Chondrocyte (in vitro differentiated cells): ENCODE data around the gene LYPD5. TPM values are rescaled to one million over a fixed set of nuclear protein-coding genes. Genes with fewer than 3 reads are reported as not detected.
"Not testable (repeated sequence)": the region's sequence is repeated elsewhere in the genome, so short reads cannot be mapped to it uniquely, and the experiment has no call there.

Experiments used
- DNase-seq: peaks from one replicate; pipeline ENCODE4 v3.0.0; 2021; ENCODE audit warnings: mixed read lengths, low spot score
- H3K27ac Mint-ChIP-seq: one replicate; pipeline ENCODE4 v1.8.0; 2021; ENCODE audit warnings: mild to moderate bottlenecking, moderate library complexity, mixed read lengths; ENCODE audit not compliant: unreplicated experiment
- H3K27me3 Mint-ChIP-seq: 2 replicates; pipeline ENCODE4 v1.8.0; 2021; ENCODE audit warnings: low read depth, mixed read lengths
- H3K36me3 Mint-ChIP-seq: 2 replicates; pipeline ENCODE4 v1.8.0; 2021; ENCODE audit warnings: low read depth, mixed read lengths
- H3K4me1 Mint-ChIP-seq: 2 replicates; pipeline ENCODE4 v1.8.0; 2021; ENCODE audit warnings: low read depth, mild to moderate bottlenecking, mixed read lengths
- H3K4me3 Mint-ChIP-seq: one replicate; pipeline ENCODE4 v1.8.0; 2021; ENCODE audit warnings: mild to moderate bottlenecking, moderate library complexity, mixed read lengths; ENCODE audit not compliant: unreplicated experiment
- H3K9me3 Mint-ChIP-seq: 2 replicates; pipeline ENCODE4 v1.8.0; 2021; ENCODE audit warnings: low read depth, mixed read lengths
- CTCF ChIP-seq: fragments of 200-600 bp; sonication (generic); IDR thresholded peaks from 2 replicates; pipeline ENCODE4 v1.5.0; 2021; ENCODE audit warnings: antibody characterized with exemption, mild to moderate bottlenecking, moderate library complexity
- total RNA-seq: library from RNA; stranded (reverse); gene quantifications from 3 replicates; pipeline ENCODE4 v1.2.1, GENCODE V29; 2021

LYPD5 gene
- total RNA-seq, 1 donor from 2014 or later = not detected

- TF ChIP-seq CTCF = no peak
- no peak overlapping the region for H3K27ac Mint-ChIP-seq
- H3K4me3 Mint-ChIP-seq = no peak overlapping the region
- no peaks in the 10 kb centered on the region for H3K36me3 Mint-ChIP-seq
- no peaks in the 10 kb centered on the region for H3K9me3 Mint-ChIP-seq
- DNase-seq = no peak
- H3K4me1 Mint-ChIP-seq = peaks cover 31% of the 10 kb centered on the region
- peaks cover 6% of the 10 kb centered on the region for H3K27me3 Mint-ChIP-seq
Measured at GRCh38 chr19:43775299-43775890, 26.9 kb downstream of the LYPD5 start.

DNA sequence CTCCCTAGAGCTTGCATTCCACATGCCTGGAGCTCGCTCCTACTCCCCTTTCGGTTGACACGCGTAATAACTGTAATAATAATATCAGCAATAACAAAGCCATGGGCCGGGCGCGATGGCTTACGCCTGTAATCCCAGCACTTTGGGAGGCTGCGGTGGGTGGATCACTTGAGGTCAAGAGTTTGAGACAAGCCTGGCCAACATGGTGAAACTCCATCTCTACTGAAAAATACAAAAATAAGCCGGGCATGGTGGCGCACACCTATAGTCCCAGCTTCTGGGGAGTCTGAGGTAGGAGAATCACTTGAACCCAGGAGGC is 27.3 kb downstream of the LYPD5 start:
- not testable (repeated sequence) for H3K27ac Mint-ChIP-seq, H3K36me3 Mint-ChIP-seq, H3K27me3 Mint-ChIP-seq, H3K9me3 Mint-ChIP-seq, DNase-seq
- Mint-ChIP-seq H3K4me1 (peaks cover 28% of the 10 kb centered on the region), H3K4me3 (peak overlapping the region; percentile 38)

DNA sequence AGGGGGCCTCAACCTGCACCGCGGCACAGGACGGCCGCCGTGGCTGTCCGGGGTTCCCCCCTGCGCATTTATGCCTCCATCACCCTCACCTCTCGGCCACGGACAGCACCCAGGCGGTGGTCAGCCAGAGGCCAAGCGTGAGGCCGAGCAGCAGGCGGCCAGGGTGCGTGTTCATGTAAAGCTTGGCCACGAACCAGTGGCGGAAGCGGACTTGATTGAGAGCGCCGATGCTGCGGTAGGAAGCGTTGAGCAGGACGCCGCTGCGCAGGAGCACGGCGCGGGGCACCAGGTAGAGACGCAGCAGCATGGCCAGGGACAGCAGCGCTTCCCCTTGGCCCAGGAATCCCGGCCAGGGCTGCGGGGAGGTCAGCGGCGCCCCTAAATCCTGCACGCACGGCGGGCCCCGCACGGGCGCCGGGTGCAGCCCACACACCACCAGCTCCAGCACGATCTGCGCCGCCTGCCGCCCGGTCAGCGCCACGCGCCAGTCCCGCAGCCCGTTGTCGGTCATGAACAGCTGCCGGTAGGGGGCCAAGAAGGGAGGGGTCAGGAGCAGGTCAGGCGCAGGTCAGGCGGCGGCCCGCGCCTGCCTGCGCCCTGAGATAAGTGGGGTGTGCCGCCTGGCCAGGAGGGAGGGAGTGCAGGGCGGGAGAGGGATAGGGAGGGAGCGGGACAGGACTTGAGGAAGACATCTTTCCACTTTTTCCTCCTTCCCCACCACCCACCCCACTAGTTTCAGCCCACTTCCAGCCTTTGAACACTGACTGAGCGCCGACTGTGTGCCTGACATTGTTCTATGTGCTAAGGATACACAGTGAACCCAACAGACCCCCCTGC is 27.9 kb downstream of the LYPD5 start:
- H3K4me3 Mint-ChIP-seq = peak overlapping the region; percentile 38
- peak; percentile 57 for DNase-seq
- peak; percentile 79 for TF ChIP-seq CTCF

GRCh38 chr19:43773725-43774102 is 28.5 kb downstream of the LYPD5 start:
- H3K36me3 Mint-ChIP-seq = peaks cover 3% of the 10 kb centered on the region
- DNase-seq = no peak
- no peak overlapping the region for H3K4me3 Mint-ChIP-seq
- H3K27me3 Mint-ChIP-seq = peaks cover 6% of the 10 kb centered on the region
- no peak overlapping the region for H3K27ac Mint-ChIP-seq
- TF ChIP-seq CTCF = no peak
- no peaks in the 10 kb centered on the region for H3K9me3 Mint-ChIP-seq
- peaks cover 22% of the 10 kb centered on the region for H3K4me1 Mint-ChIP-seq

More for the DNA sequence above, 27.9 kb downstream of the LYPD5 start:
- H3K4me1 Mint-ChIP-seq = peaks cover 22% of the 10 kb centered on the region
- no peaks in the 10 kb centered on the region for H3K36me3 Mint-ChIP-seq
- no peak overlapping the region for H3K27ac Mint-ChIP-seq
- H3K27me3 Mint-ChIP-seq = peaks cover 6% of the 10 kb centered on the region
- H3K9me3 Mint-ChIP-seq = no peaks in the 10 kb centered on the region

- no peak for TF ChIP-seq CTCF
- peak; percentile 83 for DNase-seq
- Mint-ChIP-seq H3K36me3 (peaks cover 3% of the 10 kb centered on the region), H3K4me1 (peaks cover 24% of the 10 kb centered on the region), H3K9me3 (no peaks in the 10 kb centered on the region), H3K27me3 (no peaks in the 10 kb centered on the region), H3K4me3 (no peak overlapping the region), H3K27ac (no peak overlapping the region)
Measured at GRCh38 chr19:43769256-43769655, 33.0 kb downstream of the LYPD5 start.
